HFF-Myc (cell line): ENCODE measurements around the gene JAZF1.

Experiments
- DNase-seq: peaks from one replicate; pipeline ENCODE4 v3.0.0-alpha.2; 2011; ENCODE audit warnings: low read depth; ENCODE audit errors: extremely low read depth
- H3K4me3 ChIP-seq: replicated peaks from 2 replicates; pipeline ENCODE4 v1.5.1; 2011; ENCODE audit warnings: low read depth, mild to moderate bottlenecking, control low read depth, low read length
- CTCF ChIP-seq: IDR thresholded peaks from 2 replicates; pipeline ENCODE4 v1.5.1; 2012; ENCODE audit warnings: mild to moderate bottlenecking, low read depth, low read length, control low read depth; ENCODE audit errors: missing control alignments

Gene JAZF1

DNA sequence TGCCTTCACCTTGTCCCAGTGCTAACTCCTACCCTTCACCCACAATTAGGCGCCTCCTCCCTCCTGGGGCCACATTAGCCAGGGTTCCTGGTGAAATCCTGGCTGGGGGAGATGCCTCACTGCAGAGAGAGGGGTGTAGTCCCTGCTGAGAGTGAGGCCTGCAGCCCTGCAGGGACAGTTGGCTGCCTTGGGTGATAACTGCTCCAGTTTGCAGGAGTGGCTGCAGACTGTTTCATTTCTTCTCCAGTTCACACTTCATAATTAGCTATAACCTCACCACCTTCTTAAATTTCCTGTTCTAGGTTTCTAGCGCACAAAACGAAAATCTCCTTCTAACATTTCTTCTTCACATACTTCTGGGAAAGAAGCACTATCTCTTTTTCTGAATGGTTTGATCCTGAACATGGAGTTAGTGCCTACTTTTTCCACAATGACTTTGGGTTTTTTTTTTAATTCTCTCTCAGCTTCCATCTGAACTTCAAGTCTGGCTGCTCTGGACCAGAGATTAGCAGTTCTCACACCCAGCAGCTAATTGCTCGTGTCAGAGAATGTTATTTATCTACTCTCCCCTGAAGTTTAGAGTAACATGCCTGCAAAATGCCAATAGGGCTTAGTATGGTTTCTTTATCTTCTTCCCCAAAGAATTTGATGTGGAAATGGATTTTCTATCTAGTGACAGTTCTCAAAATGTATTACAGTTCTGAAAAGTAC, 15.5 kb upstream of the JAZF1 start:
- TF ChIP-seq CTCF = no peak
- H3K4me3 ChIP-seq = no peak overlapping the region
- DNase-seq = no peak

GRCh38 chr7:28192786-28193585, 12.4 kb upstream of the JAZF1 start:
- no peak for DNase-seq
- TF ChIP-seq CTCF = no peak
- no peak overlapping the region for H3K4me3 ChIP-seq

- no peak for DNase-seq
- no peak for TF ChIP-seq CTCF
- no peak overlapping the region for H3K4me3 ChIP-seq
Observed at GRCh38 chr7:28191751-28192150, 11.2 kb upstream of the JAZF1 start.

DNA sequence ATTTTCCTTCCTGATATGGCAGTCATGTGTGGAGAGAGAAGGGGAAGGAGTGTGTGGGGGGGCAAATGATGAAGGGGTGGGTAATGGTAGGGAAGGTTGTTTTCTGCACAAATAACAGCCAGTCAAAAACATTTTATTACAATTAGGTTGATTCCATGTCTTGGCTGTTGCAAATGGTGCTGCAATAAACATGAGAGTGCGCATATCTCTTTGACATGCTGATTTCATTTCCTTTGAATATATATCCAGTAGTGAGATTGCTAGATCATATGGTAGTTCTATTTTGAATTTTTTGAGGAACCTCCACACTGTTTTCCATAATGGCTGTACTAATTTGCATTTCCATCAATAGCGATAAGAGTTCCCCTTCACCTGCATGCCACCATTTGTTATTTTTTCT, 10.6 kb upstream of the JAZF1 start:
- TF ChIP-seq CTCF = no peak
- no peak for DNase-seq

GRCh38 chr7:28190077-28190710, 9.6 kb upstream of the JAZF1 start:
- no peak for DNase-seq
- H3K4me3 ChIP-seq = no peak overlapping the region
- TF ChIP-seq CTCF = no peak

More for the DNA sequence above, 10.6 kb upstream of the JAZF1 start:
- H3K4me3 ChIP-seq = no peak overlapping the region

DNA sequence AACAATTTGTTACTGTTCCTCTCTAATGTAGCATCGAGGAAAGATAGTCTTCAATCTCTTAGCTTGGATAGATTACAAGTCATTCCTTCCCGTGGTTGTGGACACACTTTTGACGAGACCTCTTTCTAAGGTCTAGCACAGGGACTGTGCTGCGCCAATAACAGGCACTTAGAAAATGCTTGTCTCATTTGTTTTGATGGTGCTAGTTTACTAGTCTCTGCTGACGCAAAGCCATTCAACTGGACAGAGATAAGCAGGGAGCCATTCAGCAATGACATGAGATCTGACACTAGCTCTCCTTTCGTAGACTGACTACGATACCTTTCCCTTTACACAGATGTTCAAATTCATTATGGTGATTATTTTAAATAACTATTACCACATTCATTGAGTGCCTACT, 6.4 kb upstream of the JAZF1 start:
- DNase-seq = no peak
- no peak for TF ChIP-seq CTCF
- H3K4me3 ChIP-seq = no peak overlapping the region
